Osteoblast (primary cell): ENCODE data around the gene TMEM141. TPM values are rescaled to one million over a fixed set of nuclear protein-coding genes. Genes with fewer than 3 reads are reported as not detected.

ENCODE experiments used
- DNase-seq: peaks from one replicate; pipeline ENCODE4 v3.0.0; 2011; ENCODE audit warnings: low spot score, mixed read lengths; ENCODE audit not compliant: insufficient read length; ENCODE audit errors: missing footprints
- H2AFZ ChIP-seq: 2 replicates; pipeline ENCODE4 v1.6.0; 2011; ENCODE audit warnings: mild to moderate bottlenecking, low read length
- H3K27ac ChIP-seq: 2 replicates; pipeline ENCODE4 v1.5.1; 2011; ENCODE audit warnings: mild to moderate bottlenecking, low read depth, low read length, moderate library complexity
- H3K27me3 ChIP-seq: 2 replicates; pipeline ENCODE4 v1.6.0; 2012; ENCODE audit warnings: mild to moderate bottlenecking, control low read depth, inconsistent platforms, low read length, moderate library complexity; ENCODE audit not compliant: insufficient read depth
- H3K36me3 ChIP-seq: 2 replicates; pipeline ENCODE4 v1.5.1; 2011; ENCODE audit warnings: mild to moderate bottlenecking, low read length, control low read depth, moderate library complexity; ENCODE audit not compliant: insufficient read depth
- H3K4me1 ChIP-seq: 2 replicates; pipeline ENCODE4 v1.5.1; 2011; ENCODE audit warnings: mild to moderate bottlenecking, low read length, control low read depth, moderate library complexity; ENCODE audit not compliant: insufficient read depth
- H3K4me2 ChIP-seq: 2 replicates; pipeline ENCODE4 v1.6.0; 2011; ENCODE audit warnings: mild to moderate bottlenecking, low read length; ENCODE audit not compliant: insufficient read depth
- H3K4me3 ChIP-seq: fragments of 200-600 bp; sonication (generic); 3 replicates; pipeline ENCODE4 v1.5.1; 2012; ENCODE audit warnings: mild to moderate bottlenecking, low read length, inconsistent platforms; ENCODE audit not compliant: insufficient read depth
- H3K79me2 ChIP-seq: 2 replicates; pipeline ENCODE4 v1.6.0; 2012; ENCODE audit warnings: mild to moderate bottlenecking, low read length, control low read depth, inconsistent platforms; ENCODE audit not compliant: insufficient read depth
- H3K9me3 ChIP-seq: 2 replicates; pipeline ENCODE4 v1.5.1; 2011; ENCODE audit warnings: low read depth, low read length, control low read depth
- H4K20me1 ChIP-seq: 2 replicates; pipeline ENCODE4 v1.6.0; 2012; ENCODE audit warnings: mild to moderate bottlenecking, low read length, control low read depth; ENCODE audit not compliant: insufficient read depth
- CTCF ChIP-seq: IDR thresholded peaks from 2 replicates; pipeline ENCODE4 v1.5.1; 2011; ENCODE audit warnings: mild to moderate bottlenecking, low read depth, low read length, moderate library complexity; ENCODE audit errors: extremely low read depth
- total RNA-seq: library from RNA; depleted of rRNA; stranded (reverse); fragments of >200 nt; gene quantifications from 2 replicates; pipeline ENCODE4 v1.2.3, GENCODE V29; 2012

The TMEM141 gene
- total RNA-seq, 1 donor, result 39.8 TPM

- Histone ChIP-seq H4K20me1 (no peaks in the 10 kb centered on the region), H2AFZ (no peak overlapping the region), H3K79me2 (no peaks in the 10 kb centered on the region), H3K27me3 (no peaks in the 10 kb centered on the region), H3K4me1 (no peaks in the 10 kb centered on the region), H3K27ac (no peak overlapping the region), H3K36me3 (no peaks in the 10 kb centered on the region), H3K4me2 (no peak overlapping the region), H3K9me3 (no peaks in the 10 kb centered on the region), H3K4me3 (no peak overlapping the region)
- TF ChIP-seq CTCF, result no peak
- peak; percentile 76 for DNase-seq
Observed at GRCh38 chr9:136761545-136761981, 29.6 kb upstream of the TMEM141 start.

GRCh38 chr9:136762221-136762691 is 28.9 kb upstream of the TMEM141 start:
- DNase-seq, result peak; percentile 58
- no peaks in the 10 kb centered on the region for H3K9me3 ChIP-seq
- no peak for TF ChIP-seq CTCF
- no peaks in the 10 kb centered on the region for H4K20me1 ChIP-seq
- H3K27ac ChIP-seq, result no peak overlapping the region
- H3K4me3 ChIP-seq, result no peak overlapping the region
- H3K4me2 ChIP-seq, result no peak overlapping the region
- H3K4me1 ChIP-seq, result no peaks in the 10 kb centered on the region
- H3K36me3 ChIP-seq, result no peaks in the 10 kb centered on the region
- no peaks in the 10 kb centered on the region for H3K79me2 ChIP-seq
- H2AFZ ChIP-seq, result no peak overlapping the region
- no peaks in the 10 kb centered on the region for H3K27me3 ChIP-seq

DNA sequence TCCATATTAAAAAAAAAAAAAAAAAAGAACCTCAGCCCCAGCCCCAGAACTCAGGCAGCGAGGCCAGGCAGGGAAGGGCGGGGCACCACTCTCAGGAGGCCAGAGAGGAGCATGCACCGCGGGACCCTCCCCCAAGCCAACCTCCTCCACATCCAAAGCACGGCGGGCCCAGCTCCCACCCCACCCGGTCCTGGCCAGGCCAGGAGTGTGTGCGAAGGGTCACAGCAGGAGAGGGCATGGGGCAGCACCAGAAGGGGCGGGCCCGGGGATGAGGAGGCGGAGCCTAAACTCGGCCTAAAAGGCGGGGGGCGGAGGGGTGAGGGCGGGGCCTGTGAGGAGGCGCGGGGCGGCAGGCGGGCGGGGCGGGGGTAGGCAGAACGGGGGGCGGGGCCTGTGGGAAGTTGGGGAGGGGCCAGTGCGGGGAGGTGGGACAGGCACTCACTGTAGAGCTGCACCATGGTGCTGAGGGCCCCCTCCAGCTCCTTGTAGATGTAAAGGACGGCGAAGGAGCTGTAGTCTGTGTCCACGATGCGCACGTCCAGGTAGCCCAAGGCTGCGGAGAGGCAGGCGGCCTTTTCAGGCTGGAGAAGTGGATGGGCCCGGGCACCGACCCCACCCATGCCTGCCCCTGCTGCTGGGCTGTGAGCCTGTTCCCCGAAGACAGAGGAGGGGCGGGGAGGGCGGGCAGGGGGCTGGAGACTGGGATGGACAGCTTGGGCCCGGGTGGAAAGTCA is 28.1 kb upstream of the TMEM141 start:
- no peaks in the 10 kb centered on the region for H3K4me1 ChIP-seq
- H3K36me3 ChIP-seq, result no peaks in the 10 kb centered on the region
- H3K9me3 ChIP-seq, result no peaks in the 10 kb centered on the region
- no peaks in the 10 kb centered on the region for H3K79me2 ChIP-seq
- no peak overlapping the region for H2AFZ ChIP-seq
- TF ChIP-seq CTCF, result no peak
- DNase-seq, result peak; percentile 84
- H3K4me2 ChIP-seq, result no peak overlapping the region
- no peak overlapping the region for H3K27ac ChIP-seq
- no peaks in the 10 kb centered on the region for H4K20me1 ChIP-seq
- H3K27me3 ChIP-seq, result peaks cover 3% of the 10 kb centered on the region
- no peak overlapping the region for H3K4me3 ChIP-seq

DNA sequence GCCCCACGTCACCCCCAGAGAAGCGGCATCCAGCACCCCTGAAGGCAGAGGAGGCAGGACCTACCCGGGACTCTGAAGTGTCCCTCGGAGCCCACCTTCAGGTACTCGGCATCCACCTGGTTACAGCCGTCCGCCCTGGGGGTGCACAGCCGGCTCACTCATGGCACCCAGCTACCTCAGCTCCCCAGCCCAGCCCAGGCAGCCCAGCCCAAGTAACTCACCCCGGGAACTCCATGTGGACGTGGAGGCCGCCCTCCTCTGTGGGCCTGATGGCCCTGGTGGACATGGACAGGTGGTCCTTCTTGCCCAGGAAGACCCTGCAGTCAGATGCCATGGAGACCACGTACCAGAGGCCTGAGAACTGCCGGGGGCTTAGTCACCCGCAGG is 27.5 kb upstream of the TMEM141 start:
- Histone ChIP-seq H4K20me1 (no peaks in the 10 kb centered on the region), H3K4me1 (no peaks in the 10 kb centered on the region), H3K79me2 (no peaks in the 10 kb centered on the region), H3K27me3 (peaks cover 4% of the 10 kb centered on the region), H3K4me2 (no peak overlapping the region), H3K4me3 (no peak overlapping the region), H2AFZ (no peak overlapping the region), H3K36me3 (no peaks in the 10 kb centered on the region), H3K9me3 (no peaks in the 10 kb centered on the region), H3K27ac (no peak overlapping the region)
- peak; percentile 76 for DNase-seq
- no peak for TF ChIP-seq CTCF
